PC-3 (cell line): ENCODE data around the gene ZNF91.

Source experiments
- CTCF ChIP-seq: fragments of 300-600 bp; sonication (generic); conservative IDR thresholded peaks from 2 replicates; pipeline ENCODE4 v1.5.1; 2017; ENCODE audit warnings: antibody characterized with exemption, low read depth, mild to moderate bottlenecking, low read length
- EZH2 ChIP-seq: fragments of 300-600 bp; sonication (generic); IDR thresholded peaks from one replicate; pipeline ENCODE4 v1.6.1; 2017; ENCODE audit warnings: antibody characterized with exemption, mild to moderate bottlenecking, low read length; ENCODE audit not compliant: unreplicated experiment
- EZH2phosphoT487 ChIP-seq: fragments of 300-600 bp; sonication (generic); IDR thresholded peaks from 2 replicates; pipeline ENCODE4 v1.6.1; 2018; ENCODE audit warnings: mild to moderate bottlenecking, antibody characterized with exemption, low read length, borderline replicate concordance

GRCh38 chr19:23304238-23304637, 91.0 kb downstream of the ZNF91 start:
- TF ChIP-seq CTCF: no peak
- TF ChIP-seq EZH2phosphoT487: no peak
- TF ChIP-seq EZH2: no peak
